Heart left ventricle (tissue), 16 donors: ENCODE results near the gene BDNF. TPM values are rescaled to one million over a fixed set of nuclear protein-coding genes. Genes with fewer than 3 reads are reported as not detected.

ENCODE experiments used
- ATAC-seq, 4 donors: fragments of 200-7000 bp; cut with Tn5 transposase; one replicate each; pipeline ENCODE4 v1.9.1; 2020 to 2022; ENCODE audit warnings: moderate library complexity in 4 of 4, mild to moderate bottlenecking in 3 of 4, moderate number of reproducible peaks in 1 of 4
- DNase-seq, 5 donors: peaks; one replicate each; pipeline ENCODE4 v3.0.0-alpha.2; 2020
- H3K27ac ChIP-seq, 12 donors: fragments of 200-600 bp; sonication (generic) in 4 of 12; one replicate each; pipeline versions ENCODE4 v1.5.0 to v1.8.0; 2016 to 2022; ENCODE audit warnings: mild to moderate bottlenecking in 2 of 12
- H3K27me3 ChIP-seq, 9 donors: fragments of 200-600 bp; sonication (generic) in 2 of 9; one replicate each; pipeline versions ENCODE4 v1.5.1 to v1.8.0; 2016 to 2022; ENCODE audit warnings: mild to moderate bottlenecking in 3 of 9
- H3K36me3 ChIP-seq, 9 donors: fragments of 200-600 bp; sonication (generic) in 2 of 9; one replicate each; pipeline versions ENCODE4 v1.5.0 to v1.8.0; 2018 to 2022; ENCODE audit warnings: mild to moderate bottlenecking in 2 of 9
- H3K4me1 ChIP-seq, 12 donors: fragments of 200-600 bp; sonication (generic) in 4 of 12; one replicate each; pipeline versions ENCODE4 v1.5.0 to v1.8.0; 2016 to 2022; ENCODE audit warnings: mild to moderate bottlenecking in 3 of 12
- H3K4me3 ChIP-seq, 12 donors: fragments of 200-600 bp; sonication (generic) in 4 of 12; one replicate each; pipeline versions ENCODE4 v1.5.0 to v1.8.0; 2017 to 2022; ENCODE audit warnings: mild to moderate bottlenecking in 9 of 12, moderate library complexity in 4 of 12
- H3K9me3 ChIP-seq, 12 donors: fragments of 200-600 bp; sonication (generic) in 4 of 12; one replicate each; pipeline versions ENCODE4 v1.5.0 to v1.8.0; 2016 to 2022; ENCODE audit warnings: mild to moderate bottlenecking in 1 of 12
- CTCF ChIP-seq, 12 donors: fragments of 200-600 bp; sonication (generic) in 4 of 12; IDR thresholded peaks; one replicate each; pipeline versions ENCODE4 v1.5.0 to v1.8.0; 2018 to 2022; ENCODE audit warnings: antibody characterized with exemption in 12 of 12, mild to moderate bottlenecking in 5 of 12
- POLR2A ChIP-seq, 2 donors: fragments of 450-650 bp; IDR thresholded peaks; one replicate each; pipeline ENCODE4 v1.6.1; 2017; ENCODE audit warnings: antibody characterized with exemption in 2 of 2, mild to moderate bottlenecking in 2 of 2, moderate library complexity in 2 of 2
- WGBS, 4 donors: extraction: QIAGEN DNeasy Blood & Tissue Kit in 2 of 4; methylation state at CpG; one replicate each; pipeline versions ENCODE4 v1.1.5 to v1.1.7; 2013 to 2018; 5-methylcytosine and 5-hydroxymethylcytosine counted together
- intact Hi-C, 10 donors: fragments of 100-400 bp; cut with DNase I; formaldehyde crosslinking; loops; one replicate each; pipeline versions ENCODE4 v1.11.1 to v1.14.2; 2022
- polyA plus RNA-seq, 2 donors: library from polyadenylated mRNA; stranded (reverse); fragments of 200-250 nt; gene quantifications; one replicate each; pipeline ENCODE4 v1.2.3, GENCODE V29; 2013
- total RNA-seq, 9 donors: library from RNA; depleted of rRNA in 2 of 9; stranded (reverse); fragments of >200 nt in 2 of 9; fragmentation: NEBNext Ultra II Directional in 3 of 9; extraction: Animal tissue kit (Norgen Biotek cat#: 25700) in 3 of 9; gene quantifications; one replicate each; pipeline versions ENCODE4 v1.1.0 to v1.2.4, GENCODE V29; 2016 to 2023
- donor health status: ischemic (EF 13 %, LVEDD 7.1; RV severe dilation, severe dysfunction).
- donor health status: healthy with polysubstance abuse.
- donor health status: DM: no; HTN: yes; CAD: no.
- donor health status: DM: no; HTN: no; CAD: no.
- donor health status: ischemic (EF 25% LVEDD 6.9; RV normal size, moderate dysfunction).
- donor health status: ischemic (EF 25% LVEDD 5.7; RV mildly dilated, moderate dysfunction).
- donor health status: healthy.
- donor health status: DM: yes; HTN: yes; CAD: no.
- donor health status: ischemic (EF 35%, LVEDD 5.7; RV mildly dilated, moderate dysfunction).
- donor health status: nonischemic (EF 11% LVEDD 7.7; RV severe dilation, severe dysfunction).
- donor health status: DM: yes; HTN: yes; CAD: no.
- donor health status: PGD.
- donor health status: ischemic (EF 29% LVEDD 5.4; RV normal size, mild dysfunction).
- donor health status: nonischemic (EF 23%, LVEDD 6.1; RV moderate dilation, normal function).

Gene BDNF
- total and polyA plus RNA-seq, 11 donors: 0.93 to 8.5 (median 3.1) TPM

DNA sequence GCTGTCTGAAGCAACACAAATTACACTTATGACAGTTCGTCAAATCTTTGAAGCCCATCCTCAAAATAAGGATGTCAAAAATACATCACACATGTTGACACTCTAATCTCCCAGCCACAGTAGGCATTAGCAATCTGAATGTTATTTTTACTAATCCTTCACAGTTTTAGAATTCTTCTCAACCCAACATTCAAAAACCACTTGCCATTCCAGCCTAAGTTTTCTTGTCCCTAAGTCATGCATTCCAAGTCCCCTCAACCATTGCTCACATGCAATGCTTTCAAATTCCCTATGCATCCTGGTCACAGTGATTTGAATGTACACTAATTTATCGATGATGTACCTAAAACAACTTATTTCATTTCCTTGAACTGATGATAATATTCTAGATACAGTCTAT is 7.5 kb downstream of the BDNF start:
- TF ChIP-seq CTCF (IDR thresholded peaks at IDR 0.05) (no peak), POLR2A (IDR thresholded peaks at IDR 0.05) (no peak)
- intact Hi-C loops: loop anchor here in 6 of 10 donors (10.0 kb wide), 5 partner anchors 158 to 1642 kb away; partner anchors contain the start of genes KIF18A (in 2 of the 6), METTL15 (in 2 of the 6) and LIN7C (in 1 of the 6)
- Histone ChIP-seq H3K4me3 (no peak overlapping the region), H3K4me1 (peaks cover 0 to 9% (median 0%) of the 10 kb centered on the region in 12 donors), H3K9me3 (no peaks in the 10 kb centered on the region), H3K27ac (no peak overlapping the region), H3K27me3 (peaks cover 0 to 16% (median 5%) of the 10 kb centered on the region in 9 donors), H3K36me3 (no peaks in the 10 kb centered on the region)
- whole genome bisulfite sequencing, 4 donors: 89 to 97% (median 95%) methylated on average over 2 of the region's 2 CpGs
- ATAC-seq: no peak
- DNase-seq: no peak

DNA sequence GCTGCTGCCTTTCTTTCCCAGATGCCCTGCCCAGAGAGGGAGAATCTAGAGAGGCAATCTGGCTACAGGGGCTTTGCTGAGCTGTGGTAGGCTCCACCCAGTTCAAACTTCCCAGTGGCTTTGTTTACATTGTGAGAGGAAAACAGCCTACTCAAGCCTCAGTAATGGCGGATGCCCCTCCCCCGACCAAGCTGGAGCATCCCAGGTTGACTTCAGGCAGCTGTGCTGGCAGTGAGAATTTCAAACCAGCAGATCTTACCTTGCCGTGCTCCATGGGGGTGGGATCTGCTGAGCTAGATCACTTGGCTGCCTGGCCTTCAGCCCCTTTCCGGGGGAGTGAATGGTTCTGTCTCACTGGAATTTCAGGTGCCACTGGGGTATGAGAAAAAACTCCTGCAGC is 12.2 kb downstream of the BDNF start:
- intact Hi-C loops: no loop called here
- no peaks in the 10 kb centered on the region for H3K9me3 ChIP-seq
- WGBS, 4 donors: 83 to 100% (median 88%) methylated on average over 1 to 4 of the region's 4 CpGs

DNA sequence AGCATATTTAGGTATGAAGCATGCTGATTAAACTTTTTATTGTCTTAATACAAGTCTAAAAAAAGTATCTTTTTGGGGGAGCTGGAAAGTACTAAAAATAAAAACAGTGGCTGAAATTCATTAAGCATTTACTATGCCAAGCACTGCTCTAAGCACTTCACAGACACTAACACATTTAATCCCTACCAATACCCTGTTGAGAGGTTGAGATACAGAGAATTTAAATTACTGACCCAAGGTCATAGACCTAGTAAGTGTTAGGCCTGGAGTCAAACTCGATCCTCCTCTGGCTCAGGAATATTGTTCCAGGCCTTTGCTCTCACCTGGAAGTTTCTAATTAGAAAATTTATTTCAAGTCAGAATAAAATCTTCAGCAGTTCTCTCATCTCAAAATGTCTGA is 18.6 kb downstream of the BDNF start:
- WGBS, 4 donors: 47 to 53% (median 50%) methylated on average over 1 of the region's 1 CpG
- Histone ChIP-seq H3K36me3 (no peaks in the 10 kb centered on the region), H3K9me3 (peaks cover 0 to 4% (median 0%) of the 10 kb centered on the region in 12 donors), H3K27me3 (no peaks in the 10 kb centered on the region), H3K27ac (peak overlapping the region in 1 of 12 donors; percentile 46), H3K4me3 (no peak overlapping the region), H3K4me1 (peaks cover 0 to 6% (median 0%) of the 10 kb centered on the region in 12 donors)
- peak in 2 of 4 donors; percentile 64 to 73 for ATAC-seq
- TF ChIP-seq CTCF (IDR thresholded peaks at IDR 0.05): no peak
- no peak for TF ChIP-seq POLR2A (IDR thresholded peaks at IDR 0.05)
- DNase-seq: no peak
- intact Hi-C loops: no loop called here

More for the DNA sequence above, 12.2 kb downstream of the BDNF start:
- TF ChIP-seq CTCF (IDR thresholded peaks at IDR 0.05) (no peak), POLR2A (IDR thresholded peaks at IDR 0.05) (no peak)
- no peak overlapping the region for H3K4me3 ChIP-seq
- no peak overlapping the region for H3K27ac ChIP-seq
- H3K27me3 ChIP-seq: no peaks in the 10 kb centered on the region
- H3K4me1 ChIP-seq: no peaks in the 10 kb centered on the region
- DNase-seq (no peak), ATAC-seq (no peak)
- H3K36me3 ChIP-seq: no peaks in the 10 kb centered on the region

- H3K27ac ChIP-seq: no peak overlapping the region
- peaks cover 0 to 6% (median 0%) of the 10 kb centered on the region in 12 donors for H3K4me1 ChIP-seq
- peaks cover 0 to 4% (median 0%) of the 10 kb centered on the region in 12 donors for H3K9me3 ChIP-seq
- no peak overlapping the region for H3K4me3 ChIP-seq
- TF ChIP-seq CTCF (IDR thresholded peaks at IDR 0.05) (no peak), POLR2A (IDR thresholded peaks at IDR 0.05) (no peak)
- 79 to 92% (median 89%) methylated on average over 5 of the region's 5 CpGs for WGBS, 4 donors
- no peak for DNase-seq
- H3K36me3 ChIP-seq: no peaks in the 10 kb centered on the region
- ATAC-seq: no peak
- no peaks in the 10 kb centered on the region for H3K27me3 ChIP-seq
- intact Hi-C loops: no loop called here
Observed at GRCh38 chr11:27679136-27680015, 20.9 kb downstream of the BDNF start.
